Stimulated activated effector memory CD8-positive, alpha-beta T cell treated with anti-CD3 and anti-CD28 coated beads, Interleukin-12 subunit alpha, Interleukin-12 subunit beta, amount 100 ng/mL, for 72 hours (primary cell): Measurements from ENCODE around the gene ETV7.

Experiments used
- ATAC-seq: fragments of 150-1000 bp; cut with Tn5 transposase; 2 replicates; pipeline ENCODE4 v1.10.0; 2021
- DNase-seq, 2 donors: peaks; one replicate each; pipeline ENCODE4 v3.0.0; 2021 to 2022; ENCODE audit warnings: low spot score in 2 of 2
- H3K27ac Mint-ChIP-seq: one replicate; pipeline ENCODE4 v1.8.0; 2022; ENCODE audit warnings: mild to moderate bottlenecking, mixed read lengths
- H3K36me3 Mint-ChIP-seq: one replicate; pipeline ENCODE4 v1.8.0; 2022; ENCODE audit warnings: mild to moderate bottlenecking, mixed read lengths
- H3K4me1 Mint-ChIP-seq: one replicate; pipeline ENCODE4 v1.8.0; 2022; ENCODE audit warnings: mixed read lengths
- H3K4me3 Mint-ChIP-seq: one replicate; pipeline ENCODE4 v1.8.0; 2022; ENCODE audit warnings: mild to moderate bottlenecking, mixed read lengths
- H3K9me3 Mint-ChIP-seq: one replicate; pipeline ENCODE4 v1.8.0; 2022; ENCODE audit warnings: mixed read lengths

ETV7 gene

DNA sequence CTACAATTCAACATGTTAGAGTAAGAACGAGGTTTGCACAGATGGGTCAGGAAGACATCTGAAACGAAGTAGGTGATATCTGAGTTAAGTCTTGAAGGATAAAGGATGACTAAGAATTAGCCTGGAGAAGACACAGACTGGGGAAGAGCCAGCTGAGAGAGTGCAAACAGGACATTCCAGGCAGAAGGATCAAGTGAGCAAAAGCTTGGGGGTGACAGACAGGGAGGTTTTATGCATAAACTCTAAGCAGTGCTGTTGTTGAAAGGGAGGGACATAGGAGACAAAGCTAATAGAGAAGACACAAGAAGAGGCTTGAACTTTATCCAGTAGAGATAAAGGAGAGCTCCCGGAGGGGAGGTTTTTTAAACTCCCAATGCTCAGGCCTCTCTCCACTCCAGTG, 15.0 kb upstream of the ETV7 start:
- ATAC-seq (no peak), DNase-seq (no peak)
- H3K4me1 Mint-ChIP-seq = peaks cover 5% of the 10 kb centered on the region
- no peak overlapping the region for H3K27ac Mint-ChIP-seq
- no peaks in the 10 kb centered on the region for H3K36me3 Mint-ChIP-seq
- H3K9me3 Mint-ChIP-seq = no peaks in the 10 kb centered on the region
- H3K4me3 Mint-ChIP-seq = no peak overlapping the region

DNA sequence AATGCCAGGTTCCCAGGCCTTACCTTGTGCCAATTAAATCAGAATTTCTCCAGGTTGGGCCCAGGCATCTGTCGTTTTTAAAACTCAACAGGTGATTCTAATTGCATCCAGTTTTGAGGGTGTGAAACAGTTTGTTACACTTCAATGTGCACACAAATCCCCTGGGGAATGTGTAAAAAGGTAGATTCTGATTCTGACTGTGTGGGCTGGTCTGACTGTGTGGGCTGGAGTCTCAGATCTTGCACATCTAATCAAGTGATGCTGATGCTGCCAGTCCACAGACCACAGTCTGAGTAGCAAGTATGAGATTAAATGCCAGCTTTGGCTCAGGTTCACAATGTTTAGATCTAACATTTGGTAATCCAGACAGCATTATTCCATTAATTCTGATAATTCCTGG, 12.5 kb upstream of the ETV7 start:
- H3K9me3 Mint-ChIP-seq = no peaks in the 10 kb centered on the region
- H3K4me3 Mint-ChIP-seq = no peak overlapping the region
- no peak overlapping the region for H3K27ac Mint-ChIP-seq
- ATAC-seq = peak; percentile 77
- DNase-seq = no peak
- H3K36me3 Mint-ChIP-seq = no peaks in the 10 kb centered on the region
- H3K4me1 Mint-ChIP-seq = peaks cover 5% of the 10 kb centered on the region

DNA sequence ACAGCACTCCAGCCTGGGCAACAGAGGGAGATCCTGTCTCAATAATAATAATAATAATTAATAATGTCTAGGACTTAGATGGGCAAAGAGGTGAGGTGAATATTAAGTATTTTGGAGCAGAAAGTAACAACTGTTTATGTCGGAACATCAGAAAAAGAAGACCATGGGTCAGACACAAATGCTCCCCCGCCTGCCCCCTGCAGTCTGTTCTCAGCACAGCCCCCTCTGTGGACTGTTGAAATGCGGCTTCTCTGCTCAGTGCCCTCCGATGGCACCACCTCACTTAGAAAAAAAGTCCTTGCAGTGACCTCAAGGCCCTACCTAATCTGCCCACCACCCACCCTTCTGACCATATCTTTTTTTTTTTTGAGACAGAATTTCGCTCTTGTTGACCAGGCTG, 5.2 kb upstream of the ETV7 start:
- Mint-ChIP-seq H3K4me3 (no peak overlapping the region), H3K9me3 (no peaks in the 10 kb centered on the region), H3K4me1 (peaks cover 8% of the 10 kb centered on the region), H3K27ac (no peak overlapping the region), H3K36me3 (no peaks in the 10 kb centered on the region)
- ATAC-seq (no peak), DNase-seq (no peak)

- H3K4me3 Mint-ChIP-seq = no peak overlapping the region
- no peaks in the 10 kb centered on the region for H3K9me3 Mint-ChIP-seq
- no peak overlapping the region for H3K27ac Mint-ChIP-seq
- H3K36me3 Mint-ChIP-seq = peaks cover 11% of the 10 kb centered on the region
- peaks cover 23% of the 10 kb centered on the region for H3K4me1 Mint-ChIP-seq
- DNase-seq = no peak
- ATAC-seq = no peak
These were observed 1.9 kb upstream of the ETV7 start for GRCh38 chr6:36389353-36389752.

DNA sequence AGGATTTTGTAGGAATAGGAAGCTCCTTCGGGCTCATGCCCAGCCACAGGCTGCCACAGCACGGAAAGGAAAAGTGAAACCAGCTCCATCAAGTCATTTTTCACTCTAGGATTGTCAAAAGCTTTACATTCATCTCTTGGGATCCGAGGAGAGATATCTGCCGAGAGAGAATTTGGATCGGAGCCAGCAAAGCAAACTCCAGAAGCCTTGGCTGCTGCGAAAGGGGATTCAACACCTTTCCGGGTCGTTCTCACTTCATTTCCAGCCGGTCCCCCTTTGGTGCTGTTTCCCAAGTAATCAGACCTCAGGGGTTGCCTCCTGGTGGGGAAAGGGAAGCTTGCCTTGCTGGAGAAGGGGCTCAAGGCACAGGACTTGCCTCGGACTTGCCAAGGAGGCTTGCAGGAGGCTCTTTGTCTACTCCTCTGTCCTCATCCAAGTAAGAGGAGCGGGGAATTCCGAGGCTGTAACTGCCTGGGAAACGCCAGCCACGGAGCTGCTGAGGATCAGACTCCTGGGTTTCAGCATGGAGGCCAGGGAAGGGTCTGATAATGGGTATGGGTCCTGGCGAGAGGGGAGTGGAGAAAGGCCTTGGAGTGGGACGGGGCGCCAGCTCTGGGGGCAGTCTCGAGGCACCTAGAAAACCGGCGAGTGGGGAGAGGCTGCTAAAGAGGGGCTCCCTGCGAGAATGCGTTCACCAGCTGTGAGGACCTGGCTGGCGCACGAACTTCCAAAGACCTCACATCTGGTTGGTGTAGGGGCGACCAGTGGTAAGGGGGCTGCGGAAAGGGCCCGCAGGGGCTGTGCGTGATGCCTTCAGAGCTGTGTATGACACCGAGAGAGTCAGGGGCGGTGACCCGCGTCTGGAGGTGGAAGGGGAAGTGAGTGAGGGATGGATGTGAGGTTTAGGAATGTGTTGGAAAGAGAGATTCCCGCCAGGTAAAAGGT, 702 bp downstream of the ETV7 start:
- ATAC-seq = peak; percentile 47
- H3K9me3 Mint-ChIP-seq = no peaks in the 10 kb centered on the region
- peak overlapping the region; percentile 92 for H3K4me3 Mint-ChIP-seq
- DNase-seq = no peak
- peaks cover 11% of the 10 kb centered on the region for H3K36me3 Mint-ChIP-seq
- H3K4me1 Mint-ChIP-seq = peaks cover 47% of the 10 kb centered on the region
- H3K27ac Mint-ChIP-seq = peak overlapping the region; percentile 91

- Mint-ChIP-seq H3K4me1 (peaks cover 57% of the 10 kb centered on the region), H3K27ac (peak overlapping the region; percentile 90), H3K4me3 (peak overlapping the region; percentile 22), H3K9me3 (no peaks in the 10 kb centered on the region), H3K36me3 (peaks cover 11% of the 10 kb centered on the region)
- ATAC-seq = no peak
- DNase-seq = no peak
These were observed 3.4 kb downstream of the ETV7 start for GRCh38 chr6:36384095-36384494.

DNA sequence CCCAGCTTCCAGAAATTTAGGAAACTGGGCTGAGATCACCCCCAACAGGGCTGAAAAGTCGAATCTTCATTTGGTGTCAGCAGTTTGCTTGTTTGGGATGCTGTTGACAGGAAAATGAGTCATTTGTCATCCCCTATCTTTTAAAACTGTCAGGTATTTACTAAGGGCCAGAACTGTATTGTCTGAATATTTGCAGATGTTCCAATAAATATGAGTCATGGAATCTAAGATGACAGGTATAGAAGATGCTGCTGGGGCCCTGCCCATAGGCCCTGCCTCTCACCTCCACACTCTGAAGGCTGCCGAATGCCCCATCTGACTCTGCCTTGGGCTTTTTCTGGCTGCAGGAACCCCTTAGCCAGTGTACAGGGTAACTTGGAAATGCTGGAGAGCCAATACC, 3.9 kb downstream of the ETV7 start:
- Mint-ChIP-seq H3K36me3 (peaks cover 11% of the 10 kb centered on the region), H3K27ac (peak overlapping the region; percentile 90), H3K4me3 (peak overlapping the region; percentile 22), H3K9me3 (no peaks in the 10 kb centered on the region), H3K4me1 (peaks cover 62% of the 10 kb centered on the region)
- ATAC-seq = peak; percentile 82
- no peak for DNase-seq

- ATAC-seq = no peak
- peak overlapping the region; percentile 90 for H3K27ac Mint-ChIP-seq
- H3K4me1 Mint-ChIP-seq = peaks cover 62% of the 10 kb centered on the region
These were observed 4.5 kb downstream of the ETV7 start for GRCh38 chr6:36382976-36383375.

DNA sequence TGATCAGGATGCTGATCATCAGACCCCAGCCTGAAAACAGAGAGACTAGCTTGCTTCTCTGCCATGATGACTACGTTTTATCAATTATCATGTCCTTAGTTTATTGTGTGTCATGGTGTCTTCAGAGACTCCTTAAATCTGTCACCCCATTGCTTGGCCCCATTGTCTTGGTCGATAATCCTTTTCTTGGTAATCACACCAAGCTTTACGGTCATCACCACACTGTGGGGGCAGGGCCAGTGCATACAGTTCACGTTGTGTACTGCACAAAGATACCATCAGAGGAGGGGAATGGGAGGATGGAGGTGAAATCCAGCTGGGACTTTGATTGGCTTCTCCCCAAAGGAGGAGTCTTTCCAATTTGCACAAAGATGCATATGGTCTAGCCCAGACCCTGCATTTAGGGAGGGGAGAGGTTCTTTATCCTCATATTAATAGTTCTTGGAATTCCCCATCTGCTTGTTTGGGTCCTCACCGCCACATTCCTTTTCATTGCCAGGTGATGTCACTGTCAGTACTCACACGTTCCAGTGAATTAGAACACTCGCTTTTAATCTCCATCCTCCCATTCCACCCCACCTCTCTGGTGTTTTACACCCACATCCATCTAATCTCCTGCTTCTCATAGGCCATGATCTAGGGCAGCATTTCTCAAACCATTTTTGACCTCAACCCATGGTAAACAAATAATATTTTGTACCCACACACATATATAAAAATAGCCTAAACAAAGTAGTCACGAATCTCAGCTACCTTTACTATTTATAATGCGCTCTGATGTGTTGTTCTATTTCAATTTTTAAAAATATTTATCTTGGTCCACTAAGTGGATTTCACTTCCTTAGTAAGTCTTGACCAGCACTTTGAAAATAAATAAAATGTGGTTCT, 5.7 kb downstream of the ETV7 start:
- peak; percentile 45 for ATAC-seq
- peak overlapping the region; percentile 90 for H3K27ac Mint-ChIP-seq
- peaks cover 59% of the 10 kb centered on the region for H3K4me1 Mint-ChIP-seq
- peaks cover 7% of the 10 kb centered on the region for H3K36me3 Mint-ChIP-seq
- H3K4me3 Mint-ChIP-seq = no peak overlapping the region
- no peak for DNase-seq
- no peaks in the 10 kb centered on the region for H3K9me3 Mint-ChIP-seq

More at GRCh38 chr6:36382976-36383375, 4.5 kb downstream of the ETV7 start:
- H3K4me3 Mint-ChIP-seq = peak overlapping the region; percentile 22
- H3K36me3 Mint-ChIP-seq = peaks cover 11% of the 10 kb centered on the region
- DNase-seq = no peak
- H3K9me3 Mint-ChIP-seq = no peaks in the 10 kb centered on the region

GRCh38 chr6:36380166-36380565, 7.3 kb downstream of the ETV7 start:
- Mint-ChIP-seq H3K36me3 (peaks cover 8% of the 10 kb centered on the region), H3K4me3 (no peak overlapping the region), H3K4me1 (peaks cover 53% of the 10 kb centered on the region), H3K9me3 (no peaks in the 10 kb centered on the region), H3K27ac (peak overlapping the region; percentile 32)
- ATAC-seq (no peak), DNase-seq (no peak)

GRCh38 chr6:36378936-36379335, 8.5 kb downstream of the ETV7 start:
- Mint-ChIP-seq H3K27ac (no peak overlapping the region), H3K4me3 (no peak overlapping the region), H3K4me1 (peaks cover 48% of the 10 kb centered on the region), H3K36me3 (peaks cover 8% of the 10 kb centered on the region), H3K9me3 (no peaks in the 10 kb centered on the region)
- ATAC-seq (no peak), DNase-seq (no peak)

DNA sequence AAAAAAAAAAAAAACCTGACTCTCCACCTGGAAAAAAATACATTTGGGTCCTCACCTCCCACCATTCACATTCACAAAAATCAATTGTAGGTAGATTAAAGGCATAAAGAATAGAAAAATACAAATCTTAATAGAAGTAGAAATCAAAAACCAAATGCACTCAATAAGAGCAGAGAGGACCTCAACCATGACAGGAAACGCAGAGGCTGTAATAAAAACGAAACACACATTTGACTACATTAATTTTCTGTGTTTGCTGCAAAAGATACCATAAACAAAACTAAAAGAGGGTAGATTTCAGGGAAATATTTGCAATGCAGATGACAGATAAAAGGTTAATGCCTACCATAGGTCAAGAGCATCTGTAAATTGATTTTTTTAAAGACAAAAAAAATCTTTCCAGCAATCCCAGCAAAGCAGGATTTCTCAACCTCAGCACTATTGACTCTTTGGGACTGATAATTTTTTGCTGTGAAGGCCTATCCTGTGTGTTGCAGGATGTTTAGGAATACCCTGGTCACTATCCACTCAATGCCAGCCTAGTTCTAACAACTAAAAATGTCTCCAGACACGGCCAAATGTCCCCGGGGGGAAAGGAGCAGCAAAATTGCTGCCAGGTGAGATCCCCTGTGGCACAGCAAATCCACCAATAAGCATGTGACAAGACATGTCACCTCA, 9.1 kb downstream of the ETV7 start:
- no peaks in the 10 kb centered on the region for H3K9me3 Mint-ChIP-seq
- H3K4me3 Mint-ChIP-seq = peak overlapping the region; percentile 19
- H3K36me3 Mint-ChIP-seq = peaks cover 8% of the 10 kb centered on the region
- peaks cover 42% of the 10 kb centered on the region for H3K4me1 Mint-ChIP-seq
- DNase-seq (no peak), ATAC-seq (no peak)
- H3K27ac Mint-ChIP-seq = peak overlapping the region; percentile 6

- Mint-ChIP-seq H3K36me3 (peaks cover 8% of the 10 kb centered on the region), H3K27ac (no peak overlapping the region), H3K4me3 (peak overlapping the region; percentile 19), H3K9me3 (no peaks in the 10 kb centered on the region), H3K4me1 (peaks cover 34% of the 10 kb centered on the region)
- ATAC-seq = no peak
- DNase-seq = no peak
These were observed 9.9 kb downstream of the ETV7 start for GRCh38 chr6:36377594-36377993.

DNA sequence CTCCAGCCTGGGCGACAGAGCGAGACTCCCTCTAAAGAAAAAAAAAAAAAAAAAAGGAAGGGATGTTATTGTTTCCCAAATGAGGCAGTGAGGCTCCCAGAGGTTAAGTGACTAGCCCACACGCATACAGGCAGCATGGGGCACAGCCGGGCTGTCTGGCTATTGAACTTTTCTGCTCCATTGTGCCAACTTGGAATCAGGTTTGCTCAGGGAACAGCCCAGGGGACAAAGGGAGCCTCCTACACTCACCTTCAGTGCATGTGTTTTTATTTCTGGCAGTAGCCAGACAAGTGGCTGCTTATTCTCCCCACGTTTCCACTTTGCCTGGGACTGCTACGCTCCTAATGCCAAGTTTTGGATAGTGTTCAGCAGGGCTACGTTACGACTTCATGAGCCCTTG, 10.7 kb downstream of the ETV7 start:
- H3K27ac Mint-ChIP-seq = no peak overlapping the region
- H3K4me3 Mint-ChIP-seq = no peak overlapping the region
- no peaks in the 10 kb centered on the region for H3K9me3 Mint-ChIP-seq
- DNase-seq (no peak), ATAC-seq (no peak)
- peaks cover 28% of the 10 kb centered on the region for H3K4me1 Mint-ChIP-seq
- peaks cover 13% of the 10 kb centered on the region for H3K36me3 Mint-ChIP-seq

DNA sequence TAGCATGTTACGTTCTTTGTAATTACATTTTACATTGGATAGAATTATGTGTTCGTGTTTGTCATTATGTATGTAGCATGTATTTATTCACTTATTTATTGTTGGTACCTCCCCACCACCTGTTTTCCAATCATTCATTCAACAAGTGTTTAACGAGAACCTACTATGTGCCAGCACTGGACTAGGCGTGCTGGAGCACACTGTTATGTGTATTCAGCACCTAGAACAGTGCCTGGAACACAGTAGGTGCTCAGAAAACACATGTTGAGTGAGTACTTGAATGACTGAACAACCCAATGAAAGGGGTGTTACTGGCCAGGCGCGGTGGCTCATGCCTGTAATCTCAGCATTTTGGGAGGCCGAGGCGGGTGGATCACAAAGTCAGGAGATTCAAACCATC, 11.3 kb downstream of the ETV7 start:
- Mint-ChIP-seq H3K36me3 (peaks cover 16% of the 10 kb centered on the region), H3K4me3 (no peak overlapping the region), H3K9me3 (no peaks in the 10 kb centered on the region), H3K27ac (no peak overlapping the region), H3K4me1 (peaks cover 23% of the 10 kb centered on the region)
- DNase-seq (no peak), ATAC-seq (no peak)
